ENCODE measurements around the gene ATP10A.
A peak's percentile ranks its signal among the peaks of the same experiment; 100 is the strongest.
"Not testable (repeated sequence)": the region's sequence is repeated elsewhere in the genome, so short reads cannot be mapped to it uniquely, and the experiment has no call there.

Gene ATP10A

DNA sequence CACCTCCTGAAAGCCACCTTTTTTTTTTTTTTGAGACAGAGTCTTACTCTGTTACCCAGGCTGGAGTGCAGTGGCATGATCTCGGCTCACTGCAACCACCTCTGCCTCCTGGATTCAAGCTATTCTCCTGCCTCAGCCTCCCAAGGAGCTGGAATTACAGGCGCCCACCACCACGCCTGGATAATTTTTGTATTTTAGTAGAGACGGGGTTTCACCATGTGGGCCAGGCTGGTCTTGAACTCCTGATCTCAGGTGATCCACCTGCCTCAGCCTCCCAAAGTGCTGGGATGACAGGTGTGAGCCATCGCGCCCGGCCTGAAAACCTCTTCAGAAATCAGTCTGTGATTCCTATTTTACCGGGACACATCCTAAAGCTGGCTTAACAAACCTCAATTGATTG lies 91.4 kb downstream of the ATP10A start:
- DNase-seq (ENCODE audit: low spot score), result not testable (repeated sequence)

DNA sequence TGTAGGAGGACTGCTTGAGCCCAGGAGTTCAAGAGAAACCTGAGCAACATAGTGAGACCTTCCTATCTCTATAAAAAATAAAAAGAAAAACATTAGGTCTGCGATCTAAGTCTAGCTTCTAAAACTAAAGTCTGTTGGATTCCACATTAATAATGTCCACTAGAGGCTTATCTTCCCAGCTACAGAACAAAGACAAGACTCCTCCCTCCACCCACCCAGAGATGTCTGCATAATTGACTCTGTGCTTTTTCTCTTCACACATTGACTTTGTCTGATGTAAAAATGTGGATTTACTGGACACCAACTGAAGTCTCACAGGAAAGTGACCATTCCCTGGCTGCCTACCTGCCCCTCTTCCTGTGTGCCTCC lies 91.8 kb downstream of the ATP10A start:
- no peak for DNase-seq (ENCODE audit: low spot score)

- DNase-seq (ENCODE audit: low spot score), result no peak
These were observed 92.3 kb downstream of the ATP10A start for GRCh38 chr15:25770618-25771337.

DNA sequence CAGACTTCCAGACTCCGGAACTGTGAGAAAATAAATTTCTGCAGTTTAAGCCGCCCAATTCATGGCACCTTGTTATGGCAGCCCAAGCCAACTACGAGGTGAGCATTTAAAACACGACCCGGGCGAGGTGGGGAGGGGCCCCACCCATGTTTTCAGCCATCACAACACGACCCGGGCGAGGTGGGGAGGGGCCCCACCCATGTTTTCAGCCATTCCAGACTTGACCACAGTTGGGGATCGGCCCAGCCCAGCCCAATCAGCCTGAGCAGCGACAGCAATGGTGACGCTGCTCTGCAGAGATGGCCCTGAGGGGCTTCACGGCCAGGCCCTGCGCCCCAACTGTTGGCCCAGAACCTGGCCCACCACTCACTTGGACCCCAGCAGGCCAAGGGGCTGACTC lies 93.1 kb downstream of the ATP10A start:
- no peak for DNase-seq (ENCODE audit: low spot score)

GRCh38 chr15:25768271-25768670 lies 94.9 kb downstream of the ATP10A start:
- no peak for DNase-seq (ENCODE audit: low spot score)

DNA sequence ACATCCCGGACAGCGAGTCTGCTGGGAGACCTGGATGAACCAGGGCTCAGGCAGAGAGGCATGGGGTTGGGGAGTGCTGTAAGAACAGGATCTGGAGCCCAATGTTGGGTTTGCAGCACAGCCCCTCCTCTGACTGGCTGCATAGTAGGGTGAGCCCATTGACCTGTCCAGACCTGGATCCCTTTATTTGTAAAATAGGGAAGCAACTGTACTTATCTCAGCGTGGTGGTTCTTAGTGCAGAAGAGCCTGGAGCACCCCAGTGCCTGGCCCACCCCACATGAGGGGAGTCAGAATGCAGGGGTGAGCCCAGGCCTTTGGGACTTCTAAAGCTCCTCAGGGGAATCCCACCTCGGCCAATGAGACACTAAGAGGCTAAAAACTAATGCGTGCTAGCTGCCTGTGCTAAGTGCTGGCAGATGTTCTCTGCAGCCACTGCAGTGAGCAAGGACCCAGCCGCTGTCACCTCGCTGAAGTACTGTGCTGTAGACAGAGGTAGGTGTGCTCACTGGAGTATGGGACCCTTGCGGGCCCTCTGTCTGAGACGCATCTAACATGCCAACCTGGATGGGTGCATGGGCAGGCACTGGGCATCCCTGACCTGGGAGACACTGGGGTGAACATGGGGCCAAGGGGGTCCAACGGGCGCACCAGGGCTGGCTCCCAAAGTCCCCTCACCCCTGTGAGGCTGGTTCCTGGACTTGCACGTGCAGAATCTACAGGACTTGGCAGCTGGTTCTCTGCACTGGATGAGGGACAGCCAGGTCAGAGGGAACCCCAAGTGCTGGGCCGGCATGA lies 95.6 kb downstream of the ATP10A start:
- no peak for DNase-seq (ENCODE audit: low spot score)

DNA sequence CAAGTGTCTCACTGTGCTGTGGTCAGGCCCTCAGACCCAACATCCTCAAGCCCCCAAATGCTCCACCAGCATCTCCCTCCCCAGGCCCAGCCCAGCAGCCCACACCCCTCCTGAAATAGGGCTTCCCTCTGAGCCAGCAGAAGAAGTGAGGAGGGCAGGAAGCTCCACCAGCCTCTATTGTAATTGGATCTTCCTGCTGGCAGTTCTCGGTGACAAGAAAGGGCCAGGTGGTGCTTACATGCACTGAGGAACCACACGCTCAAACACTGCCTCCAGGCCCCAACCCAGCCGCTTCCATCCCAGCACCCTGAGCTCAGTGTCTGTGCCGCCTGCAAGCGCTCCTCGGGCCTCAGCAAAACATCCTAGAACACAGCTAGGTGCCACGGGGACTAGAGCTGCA lies 96.7 kb downstream of the ATP10A start:
- no peak for DNase-seq (ENCODE audit: low spot score)

GRCh38 chr15:25764980-25765735 lies 98.0 kb downstream of the ATP10A start:
- no peak for DNase-seq (ENCODE audit: low spot score)

- DNase-seq (ENCODE audit: low spot score), result no peak
These were observed 99.2 kb downstream of the ATP10A start for GRCh38 chr15:25763954-25764353.

- no peak for DNase-seq (ENCODE audit: low spot score)
These were observed 99.8 kb downstream of the ATP10A start for GRCh38 chr15:25763331-25763751.

- DNase-seq (ENCODE audit: low spot score), result no peak
These were observed 101.0 kb downstream of the ATP10A start for GRCh38 chr15:25761971-25762662.

DNA sequence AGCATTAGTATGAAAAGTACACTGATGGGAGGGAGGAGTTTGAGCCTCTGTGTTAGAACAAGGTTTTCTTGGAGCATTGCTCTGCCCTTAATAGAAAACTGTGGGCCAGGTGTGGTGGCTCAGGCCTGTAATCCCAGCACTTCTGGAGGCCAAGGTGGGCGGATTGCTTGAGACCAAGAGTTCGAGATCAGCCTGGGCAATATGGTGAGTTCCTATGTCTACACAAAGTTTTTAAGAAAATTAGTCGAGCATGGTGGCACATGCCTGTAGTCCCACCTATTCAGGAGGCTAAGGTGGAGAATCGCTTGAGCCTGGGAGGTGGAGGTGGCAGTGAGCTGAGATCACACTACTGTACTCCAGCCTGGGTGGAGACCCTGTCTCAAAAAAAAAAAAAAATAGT lies 103.7 kb downstream of the ATP10A start:
- DNase-seq (ENCODE audit: low spot score), result no peak

DNA sequence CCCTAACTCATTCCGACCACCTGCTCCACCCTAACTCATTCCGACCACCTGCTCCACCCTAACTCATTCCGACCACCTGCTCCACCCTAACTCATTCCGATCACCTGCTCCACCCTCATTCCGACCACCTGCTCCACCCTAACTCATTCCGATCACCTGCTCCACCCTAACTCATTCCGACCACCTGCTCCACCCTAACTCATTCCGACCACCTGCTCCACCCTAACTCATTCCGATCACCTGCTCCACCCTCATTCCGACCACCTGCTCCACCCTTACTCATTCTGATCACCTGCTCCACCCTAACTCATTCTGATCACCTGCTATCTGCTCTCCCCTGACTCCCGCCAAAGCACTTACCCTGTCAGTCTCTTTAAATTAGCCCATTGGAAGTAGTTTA lies 104.5 kb downstream of the ATP10A start:
- not testable (repeated sequence) for DNase-seq (ENCODE audit: low spot score)

GRCh38 chr15:25743548-25744275 lies 119.4 kb downstream of the ATP10A start:
- no peak for DNase-seq (ENCODE audit: low spot score)

GRCh38 chr15:25742776-25743547 lies 120.2 kb downstream of the ATP10A start:
- DNase-seq (ENCODE audit: low spot score), result no peak

DNA sequence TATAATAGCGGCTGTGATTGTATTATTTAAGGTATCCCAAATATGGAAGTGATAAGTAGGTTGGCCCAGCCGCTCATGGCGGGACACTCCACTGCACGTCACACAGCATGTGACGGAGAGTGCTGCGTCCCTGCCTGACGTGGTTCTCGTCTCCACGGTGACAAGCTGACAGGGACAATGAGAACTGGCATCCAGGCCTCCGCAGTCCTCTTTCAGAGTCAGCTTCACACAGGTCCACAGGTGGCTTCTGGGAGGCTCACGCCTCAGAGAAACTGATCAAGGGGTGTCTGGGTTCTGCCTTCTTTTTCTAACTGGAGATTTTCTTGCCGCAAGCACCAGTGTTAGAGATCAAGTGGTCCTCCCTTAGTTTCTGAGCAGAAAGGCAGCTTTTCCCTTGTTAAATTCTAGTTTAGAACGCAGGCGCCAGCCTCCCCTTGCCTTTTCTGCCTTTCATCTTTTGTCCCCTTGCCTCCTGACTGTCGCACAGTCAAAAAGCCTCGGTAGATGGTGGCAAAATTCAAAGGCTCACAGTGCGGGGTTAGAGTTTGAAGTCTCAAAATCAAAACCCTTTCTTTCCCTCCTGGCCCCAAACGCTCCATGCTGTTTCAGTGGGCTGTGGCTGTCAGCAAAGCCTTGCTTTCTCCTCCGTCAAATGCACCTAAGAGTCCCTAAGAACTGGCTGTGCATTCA lies 120.9 kb downstream of the ATP10A start:
- DNase-seq (ENCODE audit: low spot score), result no peak

DNA sequence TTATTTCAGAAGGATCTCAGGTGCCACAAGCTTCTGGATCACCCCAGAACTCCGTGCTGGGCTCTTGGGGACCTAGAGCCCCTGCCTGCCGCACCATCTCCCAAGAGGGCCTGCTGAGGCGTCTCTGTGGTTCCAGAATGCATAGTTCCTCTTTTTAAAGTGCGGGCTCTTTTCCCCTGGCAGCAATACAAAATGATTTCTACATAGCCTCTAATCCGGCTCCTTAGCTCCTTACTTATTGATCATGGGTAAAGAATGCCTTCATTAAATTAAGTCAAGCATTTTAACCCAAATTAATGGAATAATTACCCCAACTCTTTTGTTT lies 121.9 kb downstream of the ATP10A start:
- DNase-seq (ENCODE audit: low spot score), result no peak

- no peak for DNase-seq (ENCODE audit: low spot score)
These were observed 122.5 kb downstream of the ATP10A start for GRCh38 chr15:25740383-25741255.

GRCh38 chr15:25739687-25740121 lies 123.4 kb downstream of the ATP10A start:
- DNase-seq (ENCODE audit: low spot score), result peak; percentile 47

Data from AG20443 (cell line).